BLaER1 treated with 17β-estradiol and CSF1 and Interleukin-3, amounts not matched to agents 10 nM and 100 nM (cell line): ENCODE data around the gene FABP6.

Experiments
- H3K27ac ChIP-seq, 11 experiments: shearing (Covaris generic); formaldehyde crosslinking; 2 replicates each; pipeline ENCODE4 v1.8.1; 2022
- H3K27me3 ChIP-seq, 11 experiments: shearing (Covaris generic); formaldehyde crosslinking; 2 replicates each; pipeline ENCODE4 v1.8.1; 2022
- H3K36me3 ChIP-seq, 11 experiments: shearing (Covaris generic); formaldehyde crosslinking; 2 replicates each; pipeline ENCODE4 v1.8.1; 2022
- H3K4me1 ChIP-seq, 10 experiments: shearing (Covaris generic); formaldehyde crosslinking; 2 replicates each; pipeline ENCODE4 v1.8.1; 2022
- H3K4me2 ChIP-seq, 11 experiments: shearing (Covaris generic); formaldehyde crosslinking; 2 replicates each; pipeline ENCODE4 v1.8.1; 2022
- H3K4me3 ChIP-seq, 10 experiments: shearing (Covaris generic); formaldehyde crosslinking; 2 replicates each; pipeline ENCODE4 v1.8.1; 2022
- H3K9ac ChIP-seq, 11 experiments: shearing (Covaris generic); formaldehyde crosslinking; 2 replicates each; pipeline ENCODE4 v1.8.1; 2022
- H3K9me3 ChIP-seq, 11 experiments: shearing (Covaris generic); formaldehyde crosslinking; replicated peaks in 1 of 11; 2 replicates each; pipeline ENCODE4 v1.8.1; 2022
- H4K20me1 ChIP-seq, 11 experiments: shearing (Covaris generic); formaldehyde crosslinking; 2 replicates each; pipeline ENCODE4 v1.8.1; 2022
- Cebpa-rat ChIP-seq, 11 experiments: shearing (Covaris generic); IDR thresholded peaks; 2 replicates each; pipeline ENCODE4 v1.8.1; 2022

The FABP6 gene

DNA sequence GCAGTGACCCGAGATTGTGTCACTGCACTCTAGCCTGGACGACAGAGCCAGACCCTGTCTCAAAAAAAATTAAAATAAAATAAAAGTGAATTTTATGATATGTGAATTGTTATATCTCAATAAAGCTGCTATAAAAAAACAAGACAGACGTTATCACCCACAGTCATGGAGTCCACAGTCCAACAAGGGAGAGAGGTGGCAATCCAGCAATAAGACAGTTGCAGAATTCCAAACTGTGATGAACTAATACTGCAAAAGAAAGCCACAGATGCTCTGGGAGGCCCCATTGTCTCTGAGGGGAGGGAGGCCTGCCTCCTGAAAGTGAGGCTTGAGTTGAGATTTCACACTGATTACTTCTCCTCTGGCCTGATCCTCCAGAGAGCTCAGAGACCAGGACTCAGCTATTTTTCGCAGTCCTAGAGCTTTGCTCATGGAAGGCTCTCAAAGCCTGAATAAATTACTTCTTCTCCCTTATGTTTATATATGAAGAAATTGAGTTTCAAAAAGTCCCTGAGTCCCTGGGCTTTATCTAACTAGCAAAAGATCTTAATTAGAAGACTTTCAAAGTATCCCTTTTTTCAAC lies 55.1 kb downstream of the FABP6 start:
- H3K4me1 ChIP-seq: peaks cover 5 to 20% (median 7%) of the 10 kb centered on the region in 10 experiments; a peak in 16 of 20 replicates
- no peak overlapping the region for H3K9ac ChIP-seq
- H3K27ac ChIP-seq: no peak overlapping the region
- H3K9me3 ChIP-seq: no peaks in the 10 kb centered on the region
- no peak overlapping the region for H3K4me3 ChIP-seq
- TF ChIP-seq Cebpa-rat (IDR thresholded peaks at IDR 0.05): no peak
- peaks cover 0 to 70% (median 0%) of the 10 kb centered on the region in 11 experiments; a peak in 3 of 22 replicates for H4K20me1 ChIP-seq
- no peaks in the 10 kb centered on the region for H3K27me3 ChIP-seq
- H3K36me3 ChIP-seq: peaks cover 0 to 31% (median 0%) of the 10 kb centered on the region in 11 experiments; a peak in 6 of 22 replicates
- no peak overlapping the region for H3K4me2 ChIP-seq

DNA sequence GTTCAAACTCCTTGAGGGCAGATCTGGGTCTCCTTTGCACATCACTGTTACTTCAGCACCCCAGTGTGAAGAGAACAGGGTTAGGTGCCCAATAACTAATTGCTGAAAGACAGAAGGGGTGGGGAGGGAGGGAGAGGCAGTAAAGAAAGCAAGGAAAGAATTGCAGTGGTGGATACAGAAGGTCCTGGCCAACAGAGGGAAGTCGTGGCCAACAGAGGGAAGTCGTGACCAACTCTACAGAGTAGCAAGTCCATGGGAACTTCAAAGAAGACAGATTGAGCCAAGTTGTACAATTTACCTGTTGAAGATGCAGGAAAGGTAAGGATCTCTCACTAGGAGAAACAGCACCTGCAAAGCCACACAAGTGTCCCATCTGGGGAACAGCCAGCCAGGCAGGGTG lies 56.0 kb downstream of the FABP6 start:
- H3K9ac ChIP-seq: no peak overlapping the region
- H3K27me3 ChIP-seq: no peaks in the 10 kb centered on the region
- H3K9me3 ChIP-seq: no peaks in the 10 kb centered on the region

DNA sequence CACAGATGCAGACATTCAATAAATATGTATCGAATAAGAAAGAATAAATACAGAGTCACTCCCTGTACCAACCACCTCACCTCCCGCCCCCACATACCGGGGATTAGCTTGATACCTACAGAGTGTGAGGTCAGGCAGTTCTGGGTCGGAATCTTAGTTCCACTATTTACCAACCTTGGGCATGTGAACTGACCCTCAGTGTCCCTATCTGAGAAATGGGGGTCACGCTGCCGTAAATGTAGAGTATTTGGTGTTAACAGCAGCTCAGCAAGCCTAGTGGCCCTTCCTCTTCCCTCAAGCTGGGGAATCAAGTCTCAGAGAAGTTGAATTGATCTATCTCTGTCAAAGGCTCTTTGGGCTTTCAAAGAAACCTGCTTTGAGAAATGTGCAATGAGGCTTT lies 57.6 kb downstream of the FABP6 start:
- Histone ChIP-seq H3K36me3 (peaks cover 0 to 16% (median 0%) of the 10 kb centered on the region in 11 experiments; a peak in 1 of 22 replicates), H3K27ac (no peak overlapping the region), H3K4me1 (peaks cover 8 to 26% (median 13%) of the 10 kb centered on the region in 10 experiments; a peak in 16 of 20 replicates), H3K4me2 (no peak overlapping the region), H3K9me3 (no peaks in the 10 kb centered on the region), H4K20me1 (peaks cover 0 to 72% (median 0%) of the 10 kb centered on the region in 11 experiments; a peak in 3 of 22 replicates), H3K9ac (no peak overlapping the region), H3K27me3 (no peaks in the 10 kb centered on the region), H3K4me3 (no peak overlapping the region)
- TF ChIP-seq Cebpa-rat (IDR thresholded peaks at IDR 0.05): no peak

More for the DNA sequence above, 56.0 kb downstream of the FABP6 start:
- no peak overlapping the region for H3K4me3 ChIP-seq
- peaks cover 0 to 70% (median 0%) of the 10 kb centered on the region in 11 experiments; a peak in 3 of 22 replicates for H4K20me1 ChIP-seq
- peak overlapping the region in 3 of 11 experiments; percentile 12 to 58 (median 15); a peak in 3 of 22 replicates for H3K4me2 ChIP-seq
- peaks cover 8 to 26% (median 13%) of the 10 kb centered on the region in 10 experiments; a peak in 16 of 20 replicates for H3K4me1 ChIP-seq
- no peak for TF ChIP-seq Cebpa-rat (IDR thresholded peaks at IDR 0.05)
- H3K27ac ChIP-seq: no peak overlapping the region
- H3K36me3 ChIP-seq: peaks cover 0 to 22% (median 0%) of the 10 kb centered on the region in 11 experiments; a peak in 4 of 22 replicates

DNA sequence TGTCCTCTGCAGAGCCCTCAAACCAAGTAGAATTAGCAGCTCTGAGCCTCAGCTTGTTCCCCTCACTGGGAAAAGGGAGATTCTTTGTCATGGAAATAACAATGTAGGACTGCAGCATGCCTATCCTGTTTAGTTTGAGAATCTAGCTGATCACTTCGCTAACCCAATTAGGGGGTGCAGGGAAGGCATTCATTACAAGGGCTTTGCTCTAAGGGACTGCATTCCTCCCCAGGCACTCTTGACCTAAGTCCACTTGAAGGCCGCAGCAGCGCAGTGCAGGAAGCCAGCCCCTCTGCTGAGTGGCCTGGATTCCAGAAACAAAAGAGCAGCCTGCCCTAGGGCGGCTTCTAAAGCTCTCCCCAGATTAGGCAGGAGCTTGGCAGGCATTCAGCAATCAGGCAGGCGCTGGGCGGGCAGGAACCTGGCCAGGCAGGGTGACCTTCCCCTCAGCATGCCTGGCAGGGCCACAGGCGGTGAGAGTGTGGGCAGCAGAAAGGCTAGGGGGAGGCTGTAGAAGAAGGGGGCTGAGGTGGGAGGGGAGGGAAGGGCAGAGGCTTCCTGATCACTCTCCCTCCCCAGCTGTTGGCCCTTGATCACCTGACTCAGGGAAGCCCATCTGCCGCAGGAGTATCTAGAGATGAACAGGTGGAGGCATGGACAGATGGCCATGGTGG lies 58.2 kb downstream of the FABP6 start:
- no peak overlapping the region for H3K27ac ChIP-seq
- no peak overlapping the region for H3K4me3 ChIP-seq
- no peak for TF ChIP-seq Cebpa-rat (IDR thresholded peaks at IDR 0.05)
- peaks cover 0 to 77% (median 0%) of the 10 kb centered on the region in 11 experiments; a peak in 3 of 22 replicates for H4K20me1 ChIP-seq
- no peak overlapping the region for H3K9ac ChIP-seq
- H3K9me3 ChIP-seq: no peaks in the 10 kb centered on the region
- no peaks in the 10 kb centered on the region for H3K27me3 ChIP-seq
- peaks cover 8 to 25% (median 13%) of the 10 kb centered on the region in 10 experiments; a peak in 16 of 20 replicates for H3K4me1 ChIP-seq
- H3K36me3 ChIP-seq: peaks cover 0 to 16% (median 0%) of the 10 kb centered on the region in 11 experiments; a peak in 1 of 22 replicates
- no peak overlapping the region for H3K4me2 ChIP-seq
